GM23338 (cell line): ENCODE measurements around the gene DENND5B.

ENCODE experiments used
- CREB1 ChIP-seq: fragments of 250-450 bp; sonication (Bioruptor Pico); IDR thresholded peaks from 2 replicates; pipeline ENCODE4 v1.5.0; 2020; ENCODE audit warnings: low read depth, mild to moderate bottlenecking, moderate library complexity
- ETS1 ChIP-seq: IDR thresholded peaks from 2 replicates; pipeline ENCODE4 v1.6.1; 2016; ENCODE audit warnings: antibody characterized with exemption
- EZH2 ChIP-seq: fragments of 200-600 bp; sonication (generic); IDR thresholded peaks from one replicate; pipeline ENCODE4 v1.8.0; 2017; ENCODE audit warnings: antibody characterized with exemption, mild to moderate bottlenecking, low read depth; ENCODE audit not compliant: unreplicated experiment
- EZH2phosphoT487 ChIP-seq: fragments of 200-600 bp; sonication (generic); IDR thresholded peaks from one replicate; pipeline ENCODE4 v1.8.1; 2018; ENCODE audit warnings: antibody characterized with exemption; ENCODE audit not compliant: unreplicated experiment
- NANOG ChIP-seq: IDR thresholded peaks from 2 replicates; pipeline ENCODE4 v1.6.1; 2016; ENCODE audit warnings: antibody characterized with exemption, borderline replicate concordance
- POLR2AphosphoS5 ChIP-seq: IDR thresholded peaks from 2 replicates; pipeline ENCODE4 v1.6.1; 2016; ENCODE audit warnings: antibody characterized with exemption, low read depth
- STAT1 ChIP-seq: IDR thresholded peaks from one replicate; pipeline ENCODE4 v1.6.1; 2016; ENCODE audit warnings: antibody characterized with exemption; ENCODE audit not compliant: unreplicated experiment
- ZNF114 ChIP-seq: fragments of 250-450 bp; sonication (Bioruptor Pico); IDR thresholded peaks from 2 replicates; pipeline ENCODE4 v1.5.0; 2020; ENCODE audit warnings: mild to moderate bottlenecking, moderate library complexity
- ZNF331 ChIP-seq: fragments of 250-450 bp; sonication (Bioruptor Pico); IDR thresholded peaks from 2 replicates; pipeline ENCODE4 v1.5.0; 2020; ENCODE audit warnings: low read depth, mild to moderate bottlenecking, moderate library complexity
- TF ChIP-seq, protein P1 (sequence below), 2 experiments: fragments of 200-600 bp in 1 of 2; sonication (generic) in 1 of 2; conservative IDR thresholded peaks; 2 replicates each; pipeline versions ENCODE4 v1.5.1 to v1.6.1; 2016 to 2017; ENCODE audit warnings: antibody characterized with exemption in 2 of 2, low read depth in 2 of 2, mild to moderate bottlenecking in 2 of 2, moderate library complexity in 1 of 2
- TF ChIP-seq, protein P2 (sequence below): IDR thresholded peaks from one replicate; pipeline ENCODE4 v1.6.1; 2018; ENCODE audit warnings: antibody characterized with exemption; ENCODE audit not compliant: unreplicated experiment

GRCh38 chr12:31346267-31346666 lies 244.7 kb downstream of the DENND5B start:
- TF ChIP-seq EZH2phosphoT487 (no peak), EZH2 (no peak), STAT1 (no peak), POLR2AphosphoS5 (no peak), ZNF331 (CRISPR knock-in tag) (no peak), CREB1 (no peak), ETS1 (no peak), ZNF114 (CRISPR knock-in tag) (no peak), NANOG (no peak)
- TF ChIP-seq, protein P1, sequence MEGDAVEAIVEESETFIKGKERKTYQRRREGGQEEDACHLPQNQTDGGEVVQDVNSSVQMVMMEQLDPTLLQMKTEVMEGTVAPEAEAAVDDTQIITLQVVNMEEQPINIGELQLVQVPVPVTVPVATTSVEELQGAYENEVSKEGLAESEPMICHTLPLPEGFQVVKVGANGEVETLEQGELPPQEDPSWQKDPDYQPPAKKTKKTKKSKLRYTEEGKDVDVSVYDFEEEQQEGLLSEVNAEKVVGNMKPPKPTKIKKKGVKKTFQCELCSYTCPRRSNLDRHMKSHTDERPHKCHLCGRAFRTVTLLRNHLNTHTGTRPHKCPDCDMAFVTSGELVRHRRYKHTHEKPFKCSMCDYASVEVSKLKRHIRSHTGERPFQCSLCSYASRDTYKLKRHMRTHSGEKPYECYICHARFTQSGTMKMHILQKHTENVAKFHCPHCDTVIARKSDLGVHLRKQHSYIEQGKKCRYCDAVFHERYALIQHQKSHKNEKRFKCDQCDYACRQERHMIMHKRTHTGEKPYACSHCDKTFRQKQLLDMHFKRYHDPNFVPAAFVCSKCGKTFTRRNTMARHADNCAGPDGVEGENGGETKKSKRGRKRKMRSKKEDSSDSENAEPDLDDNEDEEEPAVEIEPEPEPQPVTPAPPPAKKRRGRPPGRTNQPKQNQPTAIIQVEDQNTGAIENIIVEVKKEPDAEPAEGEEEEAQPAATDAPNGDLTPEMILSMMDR (conservative IDR thresholded peaks at IDR 0.05; ENCODE audit: low read depth in 2 of 2): no peak
- TF ChIP-seq, protein P2, sequence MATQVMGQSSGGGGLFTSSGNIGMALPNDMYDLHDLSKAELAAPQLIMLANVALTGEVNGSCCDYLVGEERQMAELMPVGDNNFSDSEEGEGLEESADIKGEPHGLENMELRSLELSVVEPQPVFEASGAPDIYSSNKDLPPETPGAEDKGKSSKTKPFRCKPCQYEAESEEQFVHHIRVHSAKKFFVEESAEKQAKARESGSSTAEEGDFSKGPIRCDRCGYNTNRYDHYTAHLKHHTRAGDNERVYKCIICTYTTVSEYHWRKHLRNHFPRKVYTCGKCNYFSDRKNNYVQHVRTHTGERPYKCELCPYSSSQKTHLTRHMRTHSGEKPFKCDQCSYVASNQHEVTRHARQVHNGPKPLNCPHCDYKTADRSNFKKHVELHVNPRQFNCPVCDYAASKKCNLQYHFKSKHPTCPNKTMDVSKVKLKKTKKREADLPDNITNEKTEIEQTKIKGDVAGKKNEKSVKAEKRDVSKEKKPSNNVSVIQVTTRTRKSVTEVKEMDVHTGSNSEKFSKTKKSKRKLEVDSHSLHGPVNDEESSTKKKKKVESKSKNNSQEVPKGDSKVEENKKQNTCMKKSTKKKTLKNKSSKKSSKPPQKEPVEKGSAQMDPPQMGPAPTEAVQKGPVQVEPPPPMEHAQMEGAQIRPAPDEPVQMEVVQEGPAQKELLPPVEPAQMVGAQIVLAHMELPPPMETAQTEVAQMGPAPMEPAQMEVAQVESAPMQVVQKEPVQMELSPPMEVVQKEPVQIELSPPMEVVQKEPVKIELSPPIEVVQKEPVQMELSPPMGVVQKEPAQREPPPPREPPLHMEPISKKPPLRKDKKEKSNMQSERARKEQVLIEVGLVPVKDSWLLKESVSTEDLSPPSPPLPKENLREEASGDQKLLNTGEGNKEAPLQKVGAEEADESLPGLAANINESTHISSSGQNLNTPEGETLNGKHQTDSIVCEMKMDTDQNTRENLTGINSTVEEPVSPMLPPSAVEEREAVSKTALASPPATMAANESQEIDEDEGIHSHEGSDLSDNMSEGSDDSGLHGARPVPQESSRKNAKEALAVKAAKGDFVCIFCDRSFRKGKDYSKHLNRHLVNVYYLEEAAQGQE: no peak
